Cardiac fibroblast (primary cell): ENCODE results near the gene PRKD3.
"Not testable (repeated sequence)": the region's sequence is repeated elsewhere in the genome, so short reads cannot be mapped to it uniquely, and the experiment has no call there.

Experiments used
- DNase-seq, 2 donors: peaks; one replicate each; pipeline versions ENCODE4 v3.0.0 to v3.0.0-alpha.2; 2010; ENCODE audit warnings: low read depth in 2 of 2
- H3K4me3 ChIP-seq, 2 donors: replicated peaks in 1 of 2; 1 replicate in 1 of 2; 2 replicates in 1 of 2; pipeline ENCODE4 v1.5.1; 2011; ENCODE audit warnings: low read depth in 2 of 2, low read length in 2 of 2, mild to moderate bottlenecking in 2 of 2, moderate library complexity in 1 of 2
- TF ChIP-seq, protein P1 (sequence below): IDR thresholded peaks from one replicate; pipeline ENCODE4 v1.5.1; 2011; ENCODE audit warnings: low read depth, mild to moderate bottlenecking, low read length, inconsistent platforms

PRKD3 gene

DNA sequence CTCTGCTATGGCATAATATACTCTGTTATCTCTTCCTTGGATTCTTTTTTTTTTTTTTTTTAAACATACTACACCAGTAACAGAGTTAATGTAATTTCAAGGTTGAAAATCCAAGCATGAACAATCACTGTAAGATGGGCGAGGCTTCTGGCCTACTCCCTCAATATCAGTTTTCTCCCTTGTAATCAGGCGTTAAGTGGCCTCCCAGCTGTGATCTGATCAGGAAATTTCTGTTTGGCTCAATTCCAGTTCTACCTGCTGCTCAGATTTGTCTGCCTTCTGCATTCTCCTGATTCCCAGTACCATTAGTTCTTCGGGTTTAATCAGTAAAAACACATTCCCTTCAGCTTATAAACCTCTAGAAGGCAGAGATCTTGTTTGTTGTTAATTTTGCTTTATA lies 18.6 kb downstream of the PRKD3 start:
- TF ChIP-seq, protein P1, sequence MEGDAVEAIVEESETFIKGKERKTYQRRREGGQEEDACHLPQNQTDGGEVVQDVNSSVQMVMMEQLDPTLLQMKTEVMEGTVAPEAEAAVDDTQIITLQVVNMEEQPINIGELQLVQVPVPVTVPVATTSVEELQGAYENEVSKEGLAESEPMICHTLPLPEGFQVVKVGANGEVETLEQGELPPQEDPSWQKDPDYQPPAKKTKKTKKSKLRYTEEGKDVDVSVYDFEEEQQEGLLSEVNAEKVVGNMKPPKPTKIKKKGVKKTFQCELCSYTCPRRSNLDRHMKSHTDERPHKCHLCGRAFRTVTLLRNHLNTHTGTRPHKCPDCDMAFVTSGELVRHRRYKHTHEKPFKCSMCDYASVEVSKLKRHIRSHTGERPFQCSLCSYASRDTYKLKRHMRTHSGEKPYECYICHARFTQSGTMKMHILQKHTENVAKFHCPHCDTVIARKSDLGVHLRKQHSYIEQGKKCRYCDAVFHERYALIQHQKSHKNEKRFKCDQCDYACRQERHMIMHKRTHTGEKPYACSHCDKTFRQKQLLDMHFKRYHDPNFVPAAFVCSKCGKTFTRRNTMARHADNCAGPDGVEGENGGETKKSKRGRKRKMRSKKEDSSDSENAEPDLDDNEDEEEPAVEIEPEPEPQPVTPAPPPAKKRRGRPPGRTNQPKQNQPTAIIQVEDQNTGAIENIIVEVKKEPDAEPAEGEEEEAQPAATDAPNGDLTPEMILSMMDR = no peak
- no peak overlapping the region for H3K4me3 ChIP-seq
- no peak for DNase-seq

DNA sequence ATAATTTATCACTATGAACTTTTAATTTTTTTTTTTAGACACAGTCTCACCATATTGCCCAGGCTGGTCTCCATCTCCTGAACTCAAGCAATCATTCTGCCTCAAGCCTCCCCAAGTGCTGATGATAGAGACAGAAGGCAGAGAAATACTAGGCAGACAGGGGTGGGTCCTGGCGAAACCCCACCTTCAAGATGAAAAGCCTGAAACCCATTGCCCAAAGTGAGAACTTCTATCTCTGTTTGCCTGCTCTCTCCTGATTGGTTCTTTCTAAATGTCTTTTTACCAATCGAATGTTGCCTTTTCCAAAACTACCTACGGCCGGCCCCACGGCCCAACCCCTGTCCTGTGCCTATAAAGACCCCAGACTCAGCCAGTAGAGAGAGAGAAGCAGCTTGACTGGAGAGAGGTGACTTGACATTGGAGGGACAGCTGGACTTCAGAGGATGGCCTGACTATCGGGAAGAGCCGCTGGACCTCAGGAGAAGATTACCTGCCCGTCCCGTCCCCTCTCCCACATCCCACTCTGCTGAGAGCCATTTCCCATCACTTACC lies 21.9 kb downstream of the PRKD3 start:
- no peak for DNase-seq
- H3K4me3 ChIP-seq = no peak overlapping the region
- TF ChIP-seq, protein P1 = no peak

DNA sequence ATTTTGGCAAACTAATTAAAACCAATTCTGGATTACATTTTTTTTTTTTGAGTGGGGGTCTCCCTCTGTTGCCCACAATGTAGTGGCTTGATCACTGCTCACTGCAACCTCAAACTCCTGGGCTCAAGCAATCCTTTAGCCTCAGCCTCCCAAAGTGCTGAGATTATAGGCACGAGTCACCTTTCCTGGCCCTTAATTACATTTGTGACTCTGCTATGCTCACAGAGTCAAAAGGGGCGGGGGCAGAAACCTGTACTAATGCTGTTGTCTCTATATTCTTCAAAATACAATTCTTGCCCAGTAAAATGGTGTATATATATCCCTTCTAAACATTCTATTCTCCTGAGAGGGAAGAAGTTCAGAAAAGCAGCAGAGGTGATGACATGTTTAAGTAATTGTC lies 23.2 kb downstream of the PRKD3 start:
- DNase-seq = no peak
- TF ChIP-seq, protein P1 = no peak
- H3K4me3 ChIP-seq = no peak overlapping the region

DNA sequence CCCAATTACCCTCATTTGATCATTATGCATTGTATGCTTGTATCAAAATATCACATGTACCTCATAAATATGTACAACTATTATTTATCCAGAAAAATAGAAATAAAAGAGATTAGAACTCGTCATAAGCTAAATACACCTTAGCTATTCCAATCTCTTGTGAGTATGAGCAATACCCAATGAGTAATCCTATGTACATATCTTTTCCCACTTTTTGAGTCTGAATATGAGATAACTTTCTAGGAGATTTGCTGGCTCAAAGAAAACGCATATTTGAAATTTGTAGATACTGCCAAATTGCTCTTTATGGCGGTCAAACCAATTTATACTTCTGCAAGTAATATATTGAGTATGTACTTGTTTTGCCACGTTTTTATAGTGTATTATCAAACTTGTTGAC lies 24.1 kb downstream of the PRKD3 start:
- no peak overlapping the region for H3K4me3 ChIP-seq
- peak in 1 of 2 donors; percentile 27 for DNase-seq
- TF ChIP-seq, protein P1 = no peak

DNA sequence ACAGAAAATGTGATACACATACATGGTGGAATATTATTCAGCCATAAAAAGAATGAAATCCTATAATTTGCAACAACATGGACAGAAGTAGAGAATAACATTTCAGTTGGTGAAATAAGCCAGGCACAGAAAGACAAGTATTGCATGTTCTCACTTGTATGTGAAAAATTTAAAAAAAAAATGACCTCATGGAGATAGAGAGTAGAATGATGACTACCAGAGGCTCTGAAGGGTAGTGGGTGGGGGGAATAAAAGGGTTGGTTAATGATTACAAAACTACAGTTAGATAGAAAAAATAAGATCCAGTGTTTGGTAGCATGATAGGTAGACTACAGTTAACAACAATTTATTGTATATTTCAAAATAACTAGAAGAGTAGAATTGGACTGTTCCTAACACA lies 24.5 kb downstream of the PRKD3 start:
- no peak overlapping the region for H3K4me3 ChIP-seq
- TF ChIP-seq, protein P1 = no peak
- DNase-seq = no peak

DNA sequence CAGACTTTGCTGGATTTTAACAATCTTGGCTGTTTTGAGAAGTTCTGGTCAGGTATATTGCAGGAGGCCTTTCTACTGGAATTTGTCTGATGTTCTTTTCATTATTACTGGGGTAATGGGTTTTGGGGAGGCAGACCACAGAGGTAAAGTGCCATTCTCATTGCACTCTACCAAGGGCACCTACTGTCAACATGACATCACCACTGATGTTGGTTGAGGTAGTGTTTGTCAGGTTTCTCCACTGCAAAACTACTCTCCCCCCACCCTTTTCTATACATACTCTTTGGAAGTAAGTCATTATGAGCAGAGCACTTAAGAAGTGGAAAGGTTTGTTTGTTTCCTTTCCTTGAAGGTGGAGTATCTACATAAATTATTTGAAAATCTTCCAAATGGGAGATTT lies 27.0 kb downstream of the PRKD3 start:
- TF ChIP-seq, protein P1 = no peak
- no peak overlapping the region for H3K4me3 ChIP-seq
- no peak for DNase-seq

DNA sequence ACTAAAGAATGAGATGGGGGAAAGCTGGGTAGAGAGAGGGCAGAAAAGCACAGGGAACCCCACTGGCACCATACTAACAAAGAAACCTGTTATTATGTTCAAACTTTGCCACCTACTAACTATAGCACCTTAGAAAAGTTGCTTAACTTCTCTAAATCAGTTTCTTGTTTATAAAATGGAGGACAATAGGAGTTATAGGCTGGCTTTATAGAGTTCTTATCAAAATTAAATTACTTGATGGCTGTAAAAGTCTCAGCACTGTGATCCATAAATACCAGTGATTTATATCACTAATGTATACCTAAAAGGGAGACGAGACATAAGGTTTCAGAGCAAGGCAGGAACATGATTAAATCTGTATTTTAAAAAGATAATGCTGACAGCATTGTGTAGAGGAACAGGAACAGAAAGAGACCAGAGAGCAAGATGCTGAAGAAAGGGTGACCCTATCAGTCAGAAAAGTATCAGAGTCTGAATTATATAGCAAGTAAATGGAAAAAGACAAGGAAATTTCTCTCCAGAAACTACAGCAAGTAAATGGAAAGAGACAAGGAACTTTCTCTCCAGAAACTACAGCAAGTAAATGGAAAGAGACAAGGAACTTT lies 29.1 kb downstream of the PRKD3 start:
- TF ChIP-seq, protein P1 = no peak
- no peak overlapping the region for H3K4me3 ChIP-seq
- no peak for DNase-seq

DNA sequence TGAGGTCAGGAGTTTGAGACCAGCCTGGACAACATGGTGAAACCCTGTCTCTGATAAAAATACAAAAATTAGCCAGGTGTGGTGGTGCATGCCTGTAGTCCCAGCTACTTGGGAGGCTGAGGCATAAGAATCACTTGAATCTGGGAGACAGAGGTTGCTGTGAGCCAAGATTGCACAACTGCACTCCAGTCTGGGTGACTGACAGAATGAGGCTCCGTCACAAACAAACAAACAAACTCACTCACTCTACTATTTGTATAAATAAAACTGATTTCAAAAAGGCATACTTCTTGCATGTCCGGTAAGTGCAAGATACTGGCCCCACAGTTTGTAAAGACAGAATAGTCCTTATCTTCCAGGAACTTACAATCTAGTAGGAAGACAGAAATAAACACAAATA lies 29.8 kb downstream of the PRKD3 start:
- not testable (repeated sequence) for DNase-seq, H3K4me3 ChIP-seq
